Dorsolateral prefrontal cortex (tissue), 118 donors: Measurements from ENCODE around the gene EIF3K. TPM values are rescaled to one million over a fixed set of nuclear protein-coding genes. Genes with fewer than 3 reads are reported as not detected.

ENCODE experiments used
- total RNA-seq, 120 experiments: library from RNA; stranded (reverse); gene quantifications; one replicate each; pipeline versions ENCODE4 v1.2.3 to v1.2.4, GENCODE V29; 2022

EIF3K gene
- total RNA-seq, 120 experiments from 2014 or later, result 165 to 292 (median 241) TPM

Other genes starting within 250 kb of the EIF3K start
- 100 to 1,000 TPM in 115 of 120 experiments, 10 to 100 TPM in 5; 65.8 to 185 (median 140) TPM for gene PSMD8, start 244.6 kb upstream of the EIF3K start, total RNA-seq
- gene GGN, start 231.2 kb upstream of the EIF3K start, total RNA-seq, result 1 to 10 TPM in 101 of 120 experiments, under 1 TPM in 18, not detected in 1; 0.34 to 6.3 (median 1.7) TPM
- gene SPRED3, start 230.5 kb upstream of the EIF3K start, total RNA-seq, result 10 to 100 TPM in 62 of 120 experiments, 1 to 10 TPM in 58; 4.8 to 22.5 (median 10.3) TPM
- 10 to 100 TPM; 31.5 to 65.9 (median 44.2) TPM for gene FAM98C, start 216.1 kb upstream of the EIF3K start, total RNA-seq
- 1 to 10 TPM in 76 of 120 experiments, under 1 TPM in 44; 0.27 to 4.2 (median 1.1) TPM for gene RASGRP4, start 193.0 kb upstream of the EIF3K start, total RNA-seq
- 100 to 1,000 TPM in 1 of 120 experiments, 10 to 100 TPM in 119; 24.7 to 126 (median 46.9) TPM for gene RYR1, start 185.5 kb upstream of the EIF3K start, total RNA-seq
- 10 to 100 TPM in 10 of 120 experiments, 1 to 10 TPM in 110; 1.2 to 14.7 (median 5.4) TPM for gene MAP4K1, start 1.2 kb upstream of the EIF3K start, total RNA-seq
- gene ACTN4, start 28.5 kb downstream of the EIF3K start, total RNA-seq, result 100 to 1,000 TPM; 271 to 539 (median 377) TPM
- 1 to 10 TPM in 55 of 120 experiments, under 1 TPM in 32, not detected in 33; 0.19 to 3.0 (median 1.2) TPM for gene CAPN12, start 125.3 kb downstream of the EIF3K start, total RNA-seq
- 1 to 10 TPM in 3 of 120 experiments, not detected in 117; 1.1 to 1.2 (median 1.2) TPM for gene LGALS7, start 154.3 kb downstream of the EIF3K start, total RNA-seq
- not detected for gene LGALS7B, start 170.0 kb downstream of the EIF3K start, total RNA-seq
- gene LGALS4, start 193.8 kb downstream of the EIF3K start, total RNA-seq, result 1 to 10 TPM in 81 of 120 experiments, under 1 TPM in 28, not detected in 11; 0.39 to 4.0 (median 1.4) TPM
- 100 to 1,000 TPM in 105 of 120 experiments, 10 to 100 TPM in 15; 63.0 to 163 (median 116) TPM for gene ECH1, start 212.6 kb downstream of the EIF3K start, total RNA-seq
- 100 to 1,000 TPM; 179 to 311 (median 224) TPM for gene HNRNPL, start 230.8 kb downstream of the EIF3K start, total RNA-seq